OCI-LY7 (cell line): ENCODE results near the gene TBC1D24. TPM values are rescaled to one million over a fixed set of nuclear protein-coding genes. Genes with fewer than 3 reads are reported as not detected.

ENCODE experiments used
- BruUV-seq: library from RNA; stranded (reverse); fragments of 400-500 nt; replicated peaks from 2 replicates; lab custom pipeline; 2021; lab: Mats Ljungman, UMichigan
- CTCF ChIA-PET: fragments of 300-600 bp; sonication (Branson Sonifier 250); formaldehyde crosslinking; loops from one replicate; lab custom pipeline; 2022; ENCODE audit warnings: antibody characterized with exemption; ENCODE audit not compliant: unreplicated experiment; lab: Charles Lee
- POLR2A ChIA-PET: fragments of 300-600 bp; sonication (Branson Sonifier 250); formaldehyde crosslinking; loops from one replicate; lab custom pipeline; 2022; ENCODE audit warnings: antibody characterized with exemption; lab: Charles Lee
- DNase-seq: peaks from one replicate; pipeline ENCODE4 v3.0.0-alpha.2; 2015; ENCODE audit warnings: low spot score
- H2AFZ ChIP-seq: fragments of 200-600 bp; sonication (generic), shearing (Covaris generic); 2 replicates; pipeline ENCODE4 v1.6.1; 2014; ENCODE audit warnings: mild to moderate bottlenecking, antibody characterized with exemption, low read length, moderate library complexity
- H3K27ac ChIP-seq: fragments of 200-600 bp; sonication (generic); 2 replicates; pipeline ENCODE4 v1.5.1; 2014; ENCODE audit warnings: mixed run types, low read depth, mild to moderate bottlenecking, moderate library complexity, low read length, inconsistent platforms; ENCODE audit not compliant: poor library complexity, severe bottlenecking
- H3K36me3 ChIP-seq: fragments of 200-600 bp; sonication (generic); 2 replicates; pipeline ENCODE4 v1.6.1; 2014; ENCODE audit warnings: mild to moderate bottlenecking, antibody characterized with exemption, low read length, moderate library complexity, mixed read lengths; ENCODE audit not compliant: insufficient read depth
- H3K4me1 ChIP-seq: fragments of 200-600 bp; sonication (generic); 2 replicates; pipeline ENCODE4 v1.5.1; 2014; ENCODE audit warnings: mild to moderate bottlenecking, low read length; ENCODE audit not compliant: insufficient read depth, poor library complexity, severe bottlenecking
- H3K4me2 ChIP-seq: fragments of 200-600 bp; sonication (generic); 2 replicates; pipeline ENCODE4 v1.6.1; 2014; ENCODE audit warnings: mild to moderate bottlenecking, low read length
- H3K4me3 ChIP-seq: fragments of 200-600 bp; sonication (generic); 2 replicates; pipeline ENCODE4 v1.5.1; 2014; ENCODE audit warnings: mild to moderate bottlenecking, low read depth, low read length; ENCODE audit not compliant: poor library complexity, severe bottlenecking
- H3K79me2 ChIP-seq: fragments of 200-600 bp; sonication (generic); 2 replicates; pipeline ENCODE4 v1.6.1; 2016; ENCODE audit warnings: low read depth, mild to moderate bottlenecking, low read length, moderate library complexity, mixed read lengths; ENCODE audit not compliant: insufficient read depth
- H3K9me2 ChIP-seq: fragments of 200-600 bp; sonication (generic); 2 replicates; pipeline ENCODE4 v1.6.1; 2016; ENCODE audit warnings: mild to moderate bottlenecking, low read length, mixed read lengths; ENCODE audit not compliant: insufficient read depth
- H3K9me3 ChIP-seq: fragments of 200-600 bp; sonication (generic); 2 replicates; pipeline ENCODE4 v1.6.1; 2014; ENCODE audit warnings: mild to moderate bottlenecking, mixed run types, low read length, mixed read lengths
- H4K20me1 ChIP-seq: fragments of 200-600 bp; sonication (generic); 2 replicates; pipeline ENCODE4 v1.6.1; 2014; ENCODE audit warnings: mild to moderate bottlenecking, antibody characterized with exemption, low read length, moderate library complexity, mixed read lengths; ENCODE audit not compliant: insufficient read depth
- CTCF ChIP-seq: fragments of 200-600 bp; sonication (generic); conservative IDR thresholded peaks from 2 replicates; pipeline ENCODE4 v1.5.1; 2014; ENCODE audit warnings: mild to moderate bottlenecking, antibody characterized with exemption, low read length, moderate library complexity, mixed read lengths
- EZH2phosphoT487 ChIP-seq: fragments of 200-600 bp; sonication (generic); IDR thresholded peaks from 2 replicates; pipeline ENCODE4 v1.6.1; 2018; ENCODE audit warnings: low read depth, borderline replicate concordance, mild to moderate bottlenecking, mixed run types, antibody characterized with exemption, low read length, moderate library complexity, mixed read lengths
- intact Hi-C: fragments of 100-400 bp; cut with micrococcal nuclease; formaldehyde crosslinking; loops from one replicate; pipeline ENCODE4 v1.10.0; 2022; ENCODE audit not compliant: unreplicated experiment
- total RNA-seq, 2 experiments: library from RNA; depleted of rRNA in 1 of 2; stranded (reverse); fragments of >200 nt in 1 of 2; shearing (Covaris generic) in 1 of 2; gene quantifications; 2 replicates each; pipeline ENCODE4 v1.2.3, GENCODE V29; 2014 to 2022

TBC1D24 gene
- total RNA-seq, 2 experiments from 2014 or later, result 23.4 to 34.7 TPM

GRCh38 chr16:2487517-2487842 is 12.6 kb downstream of the TBC1D24 start:
- DNase-seq, result no peak
- intact Hi-C loops, result loop anchor here (5.0 kb wide), 1 partner anchor 150 kb away; no protein-coding TSS in a partner anchor
- Histone ChIP-seq H3K9me2 (no peaks in the 10 kb centered on the region), H3K27ac (no peak overlapping the region), H3K4me2 (no peak overlapping the region), H3K9me3 (no peaks in the 10 kb centered on the region), H2AFZ (no peak overlapping the region), H4K20me1 (no peaks in the 10 kb centered on the region), H3K36me3 (peaks cover 20% of the 10 kb centered on the region; the same call in 1 of the 2 replicates), H3K4me1 (peaks cover 6% of the 10 kb centered on the region), H3K4me3 (no peak overlapping the region), H3K79me2 (no peaks in the 10 kb centered on the region)
- BruUV-seq, result no TSS peak
- POLR2A ChIA-PET, result interaction anchor here (0.6 kb wide), 1 partner anchor 127 kb away, joined by 6 read pairs; no protein-coding TSS in a partner anchor
- CTCF ChIA-PET, result no interaction called here
- no peak for TF ChIP-seq EZH2phosphoT487
- no peak; the same call in 1 of the 2 replicates for TF ChIP-seq CTCF

GRCh38 chr16:2487903-2488531 is 13.1 kb downstream of the TBC1D24 start:
- Histone ChIP-seq H2AFZ (no peak overlapping the region), H3K9me3 (no peaks in the 10 kb centered on the region), H3K36me3 (peaks cover 20% of the 10 kb centered on the region; the same call in 1 of the 2 replicates), H3K4me2 (no peak overlapping the region), H3K9me2 (no peaks in the 10 kb centered on the region), H3K4me3 (no peak overlapping the region), H4K20me1 (no peaks in the 10 kb centered on the region), H3K4me1 (peaks cover 6% of the 10 kb centered on the region), H3K27ac (no peak overlapping the region), H3K79me2 (no peaks in the 10 kb centered on the region)
- DNase-seq, result no peak
- intact Hi-C loops, result loop anchor here (5.0 kb wide), 1 partner anchor 151 kb away; no protein-coding TSS in a partner anchor
- POLR2A ChIA-PET, result interaction anchor here (0.5 to 0.6 kb wide), 2 partner anchors 127 to 233 kb away, joined by 3 to 6 read pairs; no protein-coding TSS in a partner anchor
- CTCF ChIA-PET, result no interaction called here
- TF ChIP-seq CTCF (no peak), EZH2phosphoT487 (no peak)
- no TSS peak for BruUV-seq

- TF ChIP-seq CTCF (no peak), EZH2phosphoT487 (no peak)
- no peak overlapping the region for H3K27ac ChIP-seq
- ChIA-PET POLR2A (no interaction called here), CTCF (no interaction called here)
- DNase-seq, result no peak
- H3K4me1 ChIP-seq, result peaks cover 6% of the 10 kb centered on the region
- no TSS peak for BruUV-seq
- H2AFZ ChIP-seq, result no peak overlapping the region
- intact Hi-C loops, result loop anchor here (5.0 kb wide), 1 partner anchor 152 kb away; no protein-coding TSS in a partner anchor
- no peaks in the 10 kb centered on the region for H3K9me2 ChIP-seq
- H3K4me2 ChIP-seq, result no peak overlapping the region
- no peaks in the 10 kb centered on the region for H3K9me3 ChIP-seq
- no peak overlapping the region for H3K4me3 ChIP-seq
- no peaks in the 10 kb centered on the region for H3K79me2 ChIP-seq
- no peaks in the 10 kb centered on the region for H4K20me1 ChIP-seq
- peaks cover 20% of the 10 kb centered on the region; the same call in 1 of the 2 replicates for H3K36me3 ChIP-seq
These were observed 14.7 kb downstream of the TBC1D24 start for GRCh38 chr16:2489581-2489980.
